Measurements from ENCODE around the gene CFHR3.

DNA sequence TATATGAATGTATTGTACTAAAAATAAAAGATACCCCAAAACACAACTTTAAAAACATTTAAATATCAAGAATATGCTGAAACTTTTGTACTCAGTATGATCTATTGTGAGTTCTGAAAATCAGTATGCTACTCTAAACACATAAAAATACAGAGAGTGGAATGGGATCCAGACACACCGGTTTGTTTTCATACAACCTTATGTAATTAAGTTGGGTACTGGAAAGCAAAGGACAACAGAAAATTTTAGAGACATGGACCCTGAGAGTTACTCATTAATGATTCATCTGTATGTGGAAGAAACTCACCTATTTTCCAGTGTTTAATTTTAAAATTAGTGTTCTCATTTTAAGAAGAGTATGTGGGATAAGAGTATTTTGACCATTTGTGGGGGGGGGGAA lies 927 bp upstream of the CFHR3 start:
- TF ChIP-seq, protein P1, sequence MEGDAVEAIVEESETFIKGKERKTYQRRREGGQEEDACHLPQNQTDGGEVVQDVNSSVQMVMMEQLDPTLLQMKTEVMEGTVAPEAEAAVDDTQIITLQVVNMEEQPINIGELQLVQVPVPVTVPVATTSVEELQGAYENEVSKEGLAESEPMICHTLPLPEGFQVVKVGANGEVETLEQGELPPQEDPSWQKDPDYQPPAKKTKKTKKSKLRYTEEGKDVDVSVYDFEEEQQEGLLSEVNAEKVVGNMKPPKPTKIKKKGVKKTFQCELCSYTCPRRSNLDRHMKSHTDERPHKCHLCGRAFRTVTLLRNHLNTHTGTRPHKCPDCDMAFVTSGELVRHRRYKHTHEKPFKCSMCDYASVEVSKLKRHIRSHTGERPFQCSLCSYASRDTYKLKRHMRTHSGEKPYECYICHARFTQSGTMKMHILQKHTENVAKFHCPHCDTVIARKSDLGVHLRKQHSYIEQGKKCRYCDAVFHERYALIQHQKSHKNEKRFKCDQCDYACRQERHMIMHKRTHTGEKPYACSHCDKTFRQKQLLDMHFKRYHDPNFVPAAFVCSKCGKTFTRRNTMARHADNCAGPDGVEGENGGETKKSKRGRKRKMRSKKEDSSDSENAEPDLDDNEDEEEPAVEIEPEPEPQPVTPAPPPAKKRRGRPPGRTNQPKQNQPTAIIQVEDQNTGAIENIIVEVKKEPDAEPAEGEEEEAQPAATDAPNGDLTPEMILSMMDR (IDR thresholded peaks at IDR 0.05), result no peak
- TF ChIP-seq MAFK (IDR thresholded peaks at IDR 0.05; ENCODE audit: partially characterized antibody), result no peak
- no peak for TF ChIP-seq MAZ (IDR thresholded peaks at IDR 0.05; ENCODE audit: borderline replicate concordance, low read depth, low read length)
- TF ChIP-seq, protein P2, sequence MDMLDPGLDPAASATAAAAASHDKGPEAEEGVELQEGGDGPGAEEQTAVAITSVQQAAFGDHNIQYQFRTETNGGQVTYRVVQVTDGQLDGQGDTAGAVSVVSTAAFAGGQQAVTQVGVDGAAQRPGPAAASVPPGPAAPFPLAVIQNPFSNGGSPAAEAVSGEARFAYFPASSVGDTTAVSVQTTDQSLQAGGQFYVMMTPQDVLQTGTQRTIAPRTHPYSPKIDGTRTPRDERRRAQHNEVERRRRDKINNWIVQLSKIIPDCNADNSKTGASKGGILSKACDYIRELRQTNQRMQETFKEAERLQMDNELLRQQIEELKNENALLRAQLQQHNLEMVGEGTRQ (IDR thresholded peaks at IDR 0.05), result no peak
- no peak for TF ChIP-seq ZSCAN20 (CRISPR knock-in tag; IDR thresholded peaks at IDR 0.05)
- TF ChIP-seq CBX8 (IDR thresholded peaks at IDR 0.05), result no peak
- no peak for TF ChIP-seq POLR2AphosphoS2 (conservative IDR thresholded peaks at IDR 0.05; ENCODE audit: low read length)
- TF ChIP-seq CHD4 (IDR thresholded peaks at IDR 0.05; ENCODE audit: borderline replicate concordance), result no peak
- no peak for TF ChIP-seq ZC3H11A (IDR thresholded peaks at IDR 0.05)
